Measurements from ENCODE around the gene CHAMP1. TPM values are rescaled to one million over a fixed set of nuclear protein-coding genes. Genes with fewer than 3 reads are reported as not detected.

The CHAMP1 gene
- total and polyA plus RNA-seq, 2 of the 8 experiments (the other 6 are each of a cell fraction or from before 2014, with no cell fraction given) = 26.8 to 41.9 TPM

DNA sequence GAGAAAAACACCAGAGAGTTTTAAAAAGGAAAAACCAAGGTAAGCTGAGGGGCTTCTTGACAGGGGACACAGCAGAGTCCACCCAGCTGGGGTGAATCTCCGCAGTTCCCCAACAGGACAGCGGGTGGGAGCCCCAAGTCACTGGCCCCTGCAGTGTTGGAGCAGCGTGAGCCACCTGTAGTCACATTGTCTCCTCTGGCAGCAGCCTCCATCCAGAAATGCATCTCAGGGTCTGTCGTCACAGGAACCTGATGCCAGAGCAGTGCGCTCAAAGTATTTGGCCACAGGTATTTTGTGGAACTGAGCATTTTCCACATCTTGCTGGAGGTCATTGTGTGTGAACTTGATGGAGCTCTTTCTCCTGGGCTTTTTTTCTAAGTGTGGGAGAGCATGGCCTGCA is 24.7 kb downstream of the CHAMP1 start (continued):
- TF ChIP-seq, protein P1, sequence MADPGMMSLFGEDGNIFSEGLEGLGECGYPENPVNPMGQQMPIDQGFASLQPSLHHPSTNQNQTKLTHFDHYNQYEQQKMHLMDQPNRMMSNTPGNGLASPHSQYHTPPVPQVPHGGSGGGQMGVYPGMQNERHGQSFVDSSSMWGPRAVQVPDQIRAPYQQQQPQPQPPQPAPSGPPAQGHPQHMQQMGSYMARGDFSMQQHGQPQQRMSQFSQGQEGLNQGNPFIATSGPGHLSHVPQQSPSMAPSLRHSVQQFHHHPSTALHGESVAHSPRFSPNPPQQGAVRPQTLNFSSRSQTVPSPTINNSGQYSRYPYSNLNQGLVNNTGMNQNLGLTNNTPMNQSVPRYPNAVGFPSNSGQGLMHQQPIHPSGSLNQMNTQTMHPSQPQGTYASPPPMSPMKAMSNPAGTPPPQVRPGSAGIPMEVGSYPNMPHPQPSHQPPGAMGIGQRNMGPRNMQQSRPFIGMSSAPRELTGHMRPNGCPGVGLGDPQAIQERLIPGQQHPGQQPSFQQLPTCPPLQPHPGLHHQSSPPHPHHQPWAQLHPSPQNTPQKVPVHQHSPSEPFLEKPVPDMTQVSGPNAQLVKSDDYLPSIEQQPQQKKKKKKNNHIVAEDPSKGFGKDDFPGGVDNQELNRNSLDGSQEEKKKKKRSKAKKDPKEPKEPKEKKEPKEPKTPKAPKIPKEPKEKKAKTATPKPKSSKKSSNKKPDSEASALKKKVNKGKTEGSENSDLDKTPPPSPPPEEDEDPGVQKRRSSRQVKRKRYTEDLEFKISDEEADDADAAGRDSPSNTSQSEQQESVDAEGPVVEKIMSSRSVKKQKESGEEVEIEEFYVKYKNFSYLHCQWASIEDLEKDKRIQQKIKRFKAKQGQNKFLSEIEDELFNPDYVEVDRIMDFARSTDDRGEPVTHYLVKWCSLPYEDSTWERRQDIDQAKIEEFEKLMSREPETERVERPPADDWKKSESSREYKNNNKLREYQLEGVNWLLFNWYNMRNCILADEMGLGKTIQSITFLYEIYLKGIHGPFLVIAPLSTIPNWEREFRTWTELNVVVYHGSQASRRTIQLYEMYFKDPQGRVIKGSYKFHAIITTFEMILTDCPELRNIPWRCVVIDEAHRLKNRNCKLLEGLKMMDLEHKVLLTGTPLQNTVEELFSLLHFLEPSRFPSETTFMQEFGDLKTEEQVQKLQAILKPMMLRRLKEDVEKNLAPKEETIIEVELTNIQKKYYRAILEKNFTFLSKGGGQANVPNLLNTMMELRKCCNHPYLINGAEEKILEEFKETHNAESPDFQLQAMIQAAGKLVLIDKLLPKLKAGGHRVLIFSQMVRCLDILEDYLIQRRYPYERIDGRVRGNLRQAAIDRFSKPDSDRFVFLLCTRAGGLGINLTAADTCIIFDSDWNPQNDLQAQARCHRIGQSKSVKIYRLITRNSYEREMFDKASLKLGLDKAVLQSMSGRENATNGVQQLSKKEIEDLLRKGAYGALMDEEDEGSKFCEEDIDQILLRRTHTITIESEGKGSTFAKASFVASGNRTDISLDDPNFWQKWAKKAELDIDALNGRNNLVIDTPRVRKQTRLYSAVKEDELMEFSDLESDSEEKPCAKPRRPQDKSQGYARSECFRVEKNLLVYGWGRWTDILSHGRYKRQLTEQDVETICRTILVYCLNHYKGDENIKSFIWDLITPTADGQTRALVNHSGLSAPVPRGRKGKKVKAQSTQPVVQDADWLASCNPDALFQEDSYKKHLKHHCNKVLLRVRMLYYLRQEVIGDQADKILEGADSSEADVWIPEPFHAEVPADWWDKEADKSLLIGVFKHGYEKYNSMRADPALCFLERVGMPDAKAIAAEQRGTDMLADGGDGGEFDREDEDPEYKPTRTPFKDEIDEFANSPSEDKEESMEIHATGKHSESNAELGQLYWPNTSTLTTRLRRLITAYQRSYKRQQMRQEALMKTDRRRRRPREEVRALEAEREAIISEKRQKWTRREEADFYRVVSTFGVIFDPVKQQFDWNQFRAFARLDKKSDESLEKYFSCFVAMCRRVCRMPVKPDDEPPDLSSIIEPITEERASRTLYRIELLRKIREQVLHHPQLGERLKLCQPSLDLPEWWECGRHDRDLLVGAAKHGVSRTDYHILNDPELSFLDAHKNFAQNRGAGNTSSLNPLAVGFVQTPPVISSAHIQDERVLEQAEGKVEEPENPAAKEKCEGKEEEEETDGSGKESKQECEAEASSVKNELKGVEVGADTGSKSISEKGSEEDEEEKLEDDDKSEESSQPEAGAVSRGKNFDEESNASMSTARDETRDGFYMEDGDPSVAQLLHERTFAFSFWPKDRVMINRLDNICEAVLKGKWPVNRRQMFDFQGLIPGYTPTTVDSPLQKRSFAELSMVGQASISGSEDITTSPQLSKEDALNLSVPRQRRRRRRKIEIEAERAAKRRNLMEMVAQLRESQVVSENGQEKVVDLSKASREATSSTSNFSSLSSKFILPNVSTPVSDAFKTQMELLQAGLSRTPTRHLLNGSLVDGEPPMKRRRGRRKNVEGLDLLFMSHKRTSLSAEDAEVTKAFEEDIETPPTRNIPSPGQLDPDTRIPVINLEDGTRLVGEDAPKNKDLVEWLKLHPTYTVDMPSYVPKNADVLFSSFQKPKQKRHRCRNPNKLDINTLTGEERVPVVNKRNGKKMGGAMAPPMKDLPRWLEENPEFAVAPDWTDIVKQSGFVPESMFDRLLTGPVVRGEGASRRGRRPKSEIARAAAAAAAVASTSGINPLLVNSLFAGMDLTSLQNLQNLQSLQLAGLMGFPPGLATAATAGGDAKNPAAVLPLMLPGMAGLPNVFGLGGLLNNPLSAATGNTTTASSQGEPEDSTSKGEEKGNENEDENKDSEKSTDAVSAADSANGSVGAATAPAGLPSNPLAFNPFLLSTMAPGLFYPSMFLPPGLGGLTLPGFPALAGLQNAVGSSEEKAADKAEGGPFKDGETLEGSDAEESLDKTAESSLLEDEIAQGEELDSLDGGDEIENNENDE (IDR thresholded peaks at IDR 0.05; ENCODE audit: insufficient replicate concordance, low read length) = no peak
- TF ChIP-seq TEAD4 (IDR thresholded peaks at IDR 0.05; ENCODE audit: low read depth, low read length) (no peak), SP4 (IDR thresholded peaks at IDR 0.05; ENCODE audit: low read length) (no peak), CHD2 (IDR thresholded peaks at IDR 0.05; ENCODE audit: low read length) (no peak), SAP30 (IDR thresholded peaks at IDR 0.05; ENCODE audit: insufficient read depth, insufficient replicate concordance, low read length) (no peak)
- TF ChIP-seq, protein P2, sequence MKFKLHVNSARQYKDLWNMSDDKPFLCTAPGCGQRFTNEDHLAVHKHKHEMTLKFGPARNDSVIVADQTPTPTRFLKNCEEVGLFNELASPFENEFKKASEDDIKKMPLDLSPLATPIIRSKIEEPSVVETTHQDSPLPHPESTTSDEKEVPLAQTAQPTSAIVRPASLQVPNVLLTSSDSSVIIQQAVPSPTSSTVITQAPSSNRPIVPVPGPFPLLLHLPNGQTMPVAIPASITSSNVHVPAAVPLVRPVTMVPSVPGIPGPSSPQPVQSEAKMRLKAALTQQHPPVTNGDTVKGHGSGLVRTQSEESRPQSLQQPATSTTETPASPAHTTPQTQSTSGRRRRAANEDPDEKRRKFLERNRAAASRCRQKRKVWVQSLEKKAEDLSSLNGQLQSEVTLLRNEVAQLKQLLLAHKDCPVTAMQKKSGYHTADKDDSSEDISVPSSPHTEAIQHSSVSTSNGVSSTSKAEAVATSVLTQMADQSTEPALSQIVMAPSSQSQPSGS (IDR thresholded peaks at IDR 0.05; ENCODE audit: low read length) = no peak
- TF ChIP-seq, protein P3, sequence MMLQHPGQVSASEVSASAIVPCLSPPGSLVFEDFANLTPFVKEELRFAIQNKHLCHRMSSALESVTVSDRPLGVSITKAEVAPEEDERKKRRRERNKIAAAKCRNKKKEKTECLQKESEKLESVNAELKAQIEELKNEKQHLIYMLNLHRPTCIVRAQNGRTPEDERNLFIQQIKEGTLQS (IDR thresholded peaks at IDR 0.05; ENCODE audit: insufficient read depth, low read depth, low read length) = no peak
- TF ChIP-seq, protein P4, sequence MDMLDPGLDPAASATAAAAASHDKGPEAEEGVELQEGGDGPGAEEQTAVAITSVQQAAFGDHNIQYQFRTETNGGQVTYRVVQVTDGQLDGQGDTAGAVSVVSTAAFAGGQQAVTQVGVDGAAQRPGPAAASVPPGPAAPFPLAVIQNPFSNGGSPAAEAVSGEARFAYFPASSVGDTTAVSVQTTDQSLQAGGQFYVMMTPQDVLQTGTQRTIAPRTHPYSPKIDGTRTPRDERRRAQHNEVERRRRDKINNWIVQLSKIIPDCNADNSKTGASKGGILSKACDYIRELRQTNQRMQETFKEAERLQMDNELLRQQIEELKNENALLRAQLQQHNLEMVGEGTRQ (IDR thresholded peaks at IDR 0.05; ENCODE audit: low read length) = no peak
